Activated CD4-positive, alpha-beta T cell treated with anti-CD3 and anti-CD28 coated beads, Interleukin-2, Interleukin-6, amounts not matched to agents 100 ng/mL and 50 ng/mL, durations not matched to agents 16 hours and 8 hours (primary cell): ENCODE results near the gene GPR37.

Experiments
- DNase-seq: peaks from one replicate; pipeline ENCODE4 v3.0.0-alpha.2; 2020

GPR37 gene

DNA sequence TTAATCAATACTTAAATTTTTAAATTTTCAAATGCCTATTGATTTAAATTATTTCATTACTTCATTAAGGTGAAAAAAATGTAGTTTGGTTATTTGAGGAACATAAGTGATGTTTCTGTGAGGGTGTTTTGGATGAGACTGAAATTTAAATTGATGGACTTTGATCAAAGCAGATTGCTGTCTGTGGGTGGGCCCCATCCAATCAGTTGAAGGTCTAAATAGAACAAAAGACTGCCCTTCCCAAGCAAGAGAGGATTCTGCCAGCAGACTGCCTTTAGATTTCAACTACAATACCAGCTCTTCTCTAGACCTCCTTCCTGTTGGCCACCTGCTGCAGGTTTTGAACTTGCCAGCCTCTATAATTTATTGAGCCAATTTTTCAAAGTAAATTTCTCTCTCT, 14.5 kb upstream of the GPR37 start:
- DNase-seq, result no peak

GRCh38 chr7:124779620-124780019, 14.0 kb upstream of the GPR37 start:
- DNase-seq, result no peak

DNA sequence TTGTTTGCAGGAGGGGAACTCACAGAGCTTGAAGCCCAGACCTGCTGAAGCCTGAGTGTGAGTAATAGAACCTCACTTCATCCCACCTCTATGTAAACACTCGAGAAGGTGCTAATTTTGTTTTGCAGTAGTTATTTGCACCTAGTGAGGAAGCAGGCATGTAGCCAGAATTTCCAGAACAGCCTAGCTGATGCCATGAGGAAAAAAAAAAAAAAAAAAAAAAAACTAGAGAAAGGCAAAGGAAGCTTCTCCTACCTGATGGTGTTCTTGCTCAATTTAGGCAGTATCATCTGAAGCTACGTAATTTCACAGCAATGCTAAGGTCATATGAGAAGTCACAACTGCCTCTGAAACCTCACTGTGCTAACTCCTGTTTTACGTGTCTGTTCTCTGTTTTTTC, 13.6 kb upstream of the GPR37 start:
- DNase-seq, result no peak

- no peak for DNase-seq
Measured at GRCh38 chr7:124777268-124777667, 11.7 kb upstream of the GPR37 start.

DNA sequence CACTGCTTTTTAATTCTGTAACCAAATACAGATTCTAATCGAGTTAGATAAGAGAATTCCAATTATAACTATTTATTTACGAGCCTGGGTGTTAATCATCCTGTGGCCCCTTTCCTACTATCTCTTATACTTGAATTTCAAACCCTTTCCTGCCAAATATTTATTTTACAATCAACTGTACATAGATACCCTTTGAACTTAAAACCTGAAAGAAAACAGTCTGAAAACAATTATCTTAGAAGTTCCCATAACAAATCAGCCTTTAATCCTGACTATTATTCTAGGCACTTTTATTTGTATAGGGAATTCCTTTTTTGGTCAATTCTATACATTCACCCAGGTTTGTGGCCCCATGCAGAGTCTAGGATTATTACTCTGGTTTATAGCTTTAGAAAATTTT, 10.6 kb upstream of the GPR37 start:
- DNase-seq, result no peak

GRCh38 chr7:124775422-124775821, 9.8 kb upstream of the GPR37 start:
- no peak for DNase-seq

DNA sequence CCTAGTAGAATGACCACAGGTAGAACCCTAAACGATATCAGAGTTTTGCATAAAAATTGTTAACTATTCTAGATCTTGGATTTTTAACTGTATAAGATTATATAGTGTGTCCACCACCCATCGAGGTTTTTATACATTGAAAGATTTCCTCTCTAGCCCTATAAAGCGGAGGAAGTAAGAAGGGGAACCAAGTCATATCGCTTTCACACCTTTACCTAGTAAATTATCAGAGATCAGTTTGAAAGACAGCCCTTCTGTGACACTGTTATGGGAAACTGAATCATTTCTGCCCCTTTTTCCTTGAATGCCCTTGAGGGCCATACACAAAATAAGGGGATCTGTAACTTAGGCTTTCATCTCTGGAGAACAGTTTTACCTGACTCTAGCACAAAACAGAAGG, 8.3 kb upstream of the GPR37 start:
- no peak for DNase-seq

DNA sequence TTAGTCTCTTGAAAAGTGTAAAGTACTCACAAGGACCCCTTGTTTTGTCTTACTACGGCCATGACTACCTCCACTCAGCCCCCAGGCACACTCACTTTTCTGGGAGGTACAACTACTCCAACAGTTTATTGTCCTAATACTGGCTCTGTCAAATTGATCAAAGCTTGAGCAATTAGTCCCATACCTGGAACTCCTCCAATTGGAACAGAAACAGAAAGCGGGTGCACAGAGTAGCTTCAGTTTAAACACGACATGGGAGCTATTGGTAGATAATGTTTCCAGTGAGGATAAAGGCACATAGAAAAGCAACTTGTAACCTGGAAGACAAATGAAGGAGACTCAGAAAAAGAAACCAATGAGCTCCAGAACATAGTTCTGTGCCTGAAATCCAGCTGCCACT, 7.7 kb upstream of the GPR37 start:
- no peak for DNase-seq

- no peak for DNase-seq
Measured at GRCh38 chr7:124769136-124769535, 3.5 kb upstream of the GPR37 start.

DNA sequence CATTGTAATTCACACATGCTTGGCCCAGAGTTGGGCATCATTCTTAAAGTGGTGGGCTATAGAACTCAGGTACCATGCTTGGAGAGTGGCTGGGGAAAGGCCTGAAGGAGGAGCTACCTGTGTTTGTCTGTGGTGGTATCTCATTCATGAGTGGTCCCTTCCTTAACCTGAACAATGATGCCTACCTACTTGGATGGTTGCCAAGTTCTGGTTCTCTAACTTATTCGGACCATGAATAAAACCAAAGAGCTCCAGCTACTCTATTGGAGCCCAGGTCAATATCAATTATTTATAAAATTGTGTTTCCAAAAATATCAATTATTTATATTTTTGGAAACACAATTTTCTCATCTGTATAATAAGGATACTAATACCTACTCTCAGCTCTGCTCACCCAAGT, 2.9 kb upstream of the GPR37 start:
- no peak for DNase-seq

DNA sequence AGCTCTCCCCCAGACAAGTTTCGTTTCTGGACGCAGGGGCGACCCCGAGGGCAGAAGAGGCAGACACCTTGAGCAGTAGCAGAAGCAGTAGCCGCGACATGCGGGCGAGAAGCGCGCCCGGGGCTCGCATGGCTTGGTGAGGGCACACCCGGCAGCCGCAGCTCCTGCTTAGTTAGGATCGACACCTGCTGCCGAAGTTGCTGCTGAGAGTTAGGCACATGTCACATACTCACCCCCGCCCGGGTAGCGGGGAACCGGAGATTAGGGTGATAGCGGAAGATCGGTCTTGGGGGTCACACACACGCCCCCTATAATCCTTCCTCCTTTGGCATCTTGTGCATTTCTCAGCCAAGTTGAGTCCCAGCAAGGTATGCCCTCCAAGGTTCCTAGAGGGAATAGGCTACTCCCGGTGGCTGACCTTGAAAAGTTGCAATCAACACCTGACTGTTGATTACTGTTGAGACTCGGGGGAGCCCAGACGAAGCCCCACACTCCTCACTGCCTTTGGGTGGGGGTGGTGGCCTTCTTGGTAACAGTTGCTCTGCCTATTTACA, 668 bp downstream of the GPR37 start:
- peak; percentile 9 for DNase-seq

GRCh38 chr7:124764051-124764846, 1.3 kb downstream of the GPR37 start:
- DNase-seq, result no peak

- no peak for DNase-seq
Measured at GRCh38 chr7:124762611-124763143, 2.9 kb downstream of the GPR37 start.

GRCh38 chr7:124761164-124761715, 4.4 kb downstream of the GPR37 start:
- DNase-seq, result no peak

DNA sequence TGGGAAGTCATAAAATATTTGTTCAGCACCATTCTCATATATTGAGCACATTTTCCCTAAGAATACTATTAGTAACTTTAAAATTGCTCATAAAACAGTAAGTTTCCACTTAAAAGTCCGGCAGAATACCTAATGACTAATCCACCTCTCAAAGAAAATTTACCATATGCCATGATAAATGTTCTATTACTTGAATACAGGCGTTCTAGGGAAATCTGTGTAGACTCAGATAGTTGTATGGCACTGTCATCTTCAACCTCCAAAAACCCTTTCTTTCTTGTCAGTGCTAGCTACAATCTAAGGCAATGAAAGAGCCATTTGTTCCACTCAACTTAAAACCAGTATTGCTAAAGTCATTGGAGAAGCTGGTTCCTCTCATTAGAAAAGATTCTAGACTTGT, 7.3 kb downstream of the GPR37 start:
- no peak for DNase-seq

GRCh38 chr7:124754576-124755268, 10.9 kb downstream of the GPR37 start:
- no peak for DNase-seq

DNA sequence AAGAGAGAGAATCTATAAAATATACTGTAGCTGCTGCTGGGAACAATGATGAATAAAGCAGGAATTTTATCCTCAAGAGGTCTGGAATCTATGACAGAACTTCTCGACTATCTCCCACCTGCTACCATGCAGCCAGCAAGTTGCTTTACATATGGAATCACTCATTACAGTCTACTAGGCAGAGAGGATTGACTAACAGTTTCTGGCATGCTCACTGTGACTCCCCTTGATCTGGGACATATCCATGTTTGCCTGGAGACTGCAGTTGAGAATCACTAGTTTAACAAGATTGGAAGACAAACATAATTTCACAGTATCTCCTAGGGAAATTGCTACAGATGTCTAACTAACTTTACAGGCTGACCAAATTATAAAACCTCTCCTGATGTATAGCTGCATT, 13.3 kb downstream of the GPR37 start:
- no peak for DNase-seq

- DNase-seq, result no peak
Measured at GRCh38 chr7:124751027-124751426, 14.6 kb downstream of the GPR37 start.

GRCh38 chr7:124747072-124747471, 18.5 kb downstream of the GPR37 start:
- DNase-seq, result no peak

DNA sequence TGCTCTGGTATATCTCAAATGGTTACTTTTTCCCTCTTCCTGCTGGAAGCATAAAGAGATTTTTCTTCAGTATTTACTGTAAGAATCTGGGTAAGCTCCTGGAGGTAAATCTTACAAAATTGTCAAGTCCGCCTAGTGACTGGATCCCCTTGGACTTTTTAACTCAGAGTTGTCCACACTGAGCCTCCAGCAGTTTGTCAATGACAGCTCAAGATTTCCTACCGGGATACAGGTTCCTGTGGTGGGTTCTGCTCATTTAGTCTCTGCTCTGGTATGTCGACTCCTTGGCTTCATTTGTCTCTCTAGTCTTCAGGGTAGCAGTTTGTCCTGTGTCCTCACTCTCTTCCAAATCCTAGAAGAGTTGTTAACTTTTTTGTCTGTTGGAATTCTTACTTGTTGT, 27.0 kb downstream of the GPR37 start:
- no peak for DNase-seq

DNA sequence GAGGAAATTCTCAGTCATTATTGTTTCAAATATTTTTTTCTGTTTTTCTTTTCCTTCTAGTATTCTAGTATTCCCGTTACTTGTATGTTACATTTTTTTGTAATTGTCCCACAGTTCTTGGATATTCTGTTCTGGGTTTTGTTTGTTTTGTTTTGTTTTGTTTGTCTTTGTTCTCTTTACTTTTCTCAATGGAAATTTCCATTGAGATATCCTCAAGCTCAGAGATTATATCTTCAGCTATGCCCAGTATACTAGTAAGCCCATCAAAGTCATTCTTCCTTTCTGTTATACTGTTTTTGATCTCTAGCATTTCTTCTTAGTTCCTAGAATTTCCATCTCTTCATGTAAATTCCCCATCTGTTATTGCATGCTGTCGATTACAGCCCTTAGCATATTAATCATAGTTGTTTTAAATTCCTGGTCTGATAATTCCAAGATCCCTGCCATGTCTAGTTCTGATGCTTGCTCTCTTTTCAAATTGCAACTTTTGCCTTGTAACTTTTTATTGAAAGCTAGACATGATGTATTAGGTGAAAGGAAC, 27.8 kb downstream of the GPR37 start:
- no peak for DNase-seq

- DNase-seq, result no peak
Measured at GRCh38 chr7:124728610-124729009, 37.0 kb downstream of the GPR37 start.

DNA sequence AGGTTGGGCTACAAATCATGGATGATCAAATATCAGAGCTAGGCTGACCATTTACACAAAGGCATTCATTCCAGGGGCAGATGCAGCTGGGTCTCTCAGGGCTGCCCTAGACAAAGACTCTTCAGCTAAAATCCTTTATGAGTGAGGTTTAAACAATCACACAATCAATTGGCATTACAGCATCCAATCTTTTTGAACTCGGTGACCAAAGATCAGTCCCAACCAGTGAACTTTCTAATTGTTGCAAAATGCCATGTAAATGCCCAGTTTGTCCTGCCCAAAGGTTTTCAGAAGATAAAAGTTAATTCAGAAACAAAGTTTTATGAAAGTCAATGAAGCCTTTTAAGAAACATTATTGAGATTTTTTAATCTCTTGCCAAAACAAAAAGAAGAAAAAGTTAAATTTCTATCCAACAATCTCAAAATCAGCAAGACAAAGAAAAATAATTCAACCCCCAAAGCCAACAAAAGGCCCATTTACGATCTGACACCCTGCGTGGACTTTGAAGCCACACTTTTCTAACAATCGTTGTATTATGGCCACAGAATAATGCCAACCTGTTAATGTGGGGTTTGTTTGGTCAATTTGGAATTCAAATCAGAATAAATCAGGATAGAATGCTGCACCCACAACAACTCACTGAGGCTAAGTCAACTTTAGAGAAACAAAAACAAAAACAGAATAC, 40.9 kb downstream of the GPR37 start:
- no peak for DNase-seq
